Endothelial cell (in vitro differentiated cells): Measurements from ENCODE around the gene PAEP. TPM values are rescaled to one million over a fixed set of nuclear protein-coding genes. Genes with fewer than 3 reads are reported as not detected.

Experiments used
- DNase-seq: peaks from one replicate; pipeline ENCODE4 v3.0.0; 2021; ENCODE audit warnings: low spot score
- H3K27ac Mint-ChIP-seq: one replicate; pipeline ENCODE4 v1.8.0; 2021; ENCODE audit warnings: mixed read lengths, inconsistent platforms; ENCODE audit not compliant: unreplicated experiment
- H3K27me3 Mint-ChIP-seq: one replicate; pipeline ENCODE4 v1.8.0; 2021; ENCODE audit warnings: mild to moderate bottlenecking, moderate library complexity, mixed read lengths, inconsistent platforms; ENCODE audit not compliant: unreplicated experiment
- H3K36me3 Mint-ChIP-seq: one replicate; pipeline ENCODE4 v1.8.0; 2021; ENCODE audit warnings: mild to moderate bottlenecking, low read depth, mixed read lengths, inconsistent platforms; ENCODE audit not compliant: unreplicated experiment
- H3K4me1 Mint-ChIP-seq: one replicate; pipeline ENCODE4 v1.8.0; 2021; ENCODE audit warnings: mild to moderate bottlenecking, mixed read lengths, inconsistent platforms; ENCODE audit not compliant: unreplicated experiment
- H3K4me3 Mint-ChIP-seq: one replicate; pipeline ENCODE4 v1.8.0; 2021; ENCODE audit warnings: mild to moderate bottlenecking, mixed read lengths, inconsistent platforms; ENCODE audit not compliant: unreplicated experiment
- H3K9me3 Mint-ChIP-seq: one replicate; pipeline ENCODE4 v1.8.0; 2021; ENCODE audit warnings: mixed read lengths, inconsistent platforms; ENCODE audit not compliant: unreplicated experiment
- total RNA-seq: library from RNA; stranded (reverse); fragmentation: NEBNext Ultra II Directional; extraction: Animal tissue kit (Norgen Biotek cat#: 25700); gene quantifications from one replicate; pipeline ENCODE4 v1.2.1, GENCODE V29; 2021; ENCODE audit not compliant: unreplicated experiment
- TF ChIP-seq, protein P1 (sequence below): fragments of 200-600 bp; sonication (generic); IDR thresholded peaks from one replicate; pipeline ENCODE4 v1.5.0; 2021; ENCODE audit warnings: antibody characterized with exemption; ENCODE audit not compliant: unreplicated experiment

Gene PAEP
- total RNA-seq, 1 donor from 2014 or later, result not detected

DNA sequence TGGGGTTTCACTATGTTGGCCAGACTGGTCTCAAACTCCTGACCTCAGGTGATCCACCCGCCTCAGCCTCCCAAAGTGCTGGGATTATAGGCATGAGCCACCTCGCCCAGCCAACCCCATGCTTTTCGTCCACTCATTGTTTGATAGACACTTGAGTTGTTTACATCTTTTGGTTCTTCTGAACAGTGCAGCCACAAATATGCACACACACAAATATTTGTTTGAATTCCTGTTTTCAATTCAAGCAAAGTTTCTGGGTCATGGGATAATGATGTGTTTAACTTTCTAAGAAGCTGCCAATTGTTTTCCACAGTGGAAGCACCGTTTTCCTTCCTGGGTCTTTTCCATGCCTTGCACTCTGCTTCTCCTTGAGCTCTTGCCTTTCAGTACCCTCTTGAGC is 6.8 kb upstream of the PAEP start:
- H3K4me3 Mint-ChIP-seq, result no peak overlapping the region
- peaks cover 5% of the 10 kb centered on the region for H3K36me3 Mint-ChIP-seq
- no peak for DNase-seq
- TF ChIP-seq, protein P1, sequence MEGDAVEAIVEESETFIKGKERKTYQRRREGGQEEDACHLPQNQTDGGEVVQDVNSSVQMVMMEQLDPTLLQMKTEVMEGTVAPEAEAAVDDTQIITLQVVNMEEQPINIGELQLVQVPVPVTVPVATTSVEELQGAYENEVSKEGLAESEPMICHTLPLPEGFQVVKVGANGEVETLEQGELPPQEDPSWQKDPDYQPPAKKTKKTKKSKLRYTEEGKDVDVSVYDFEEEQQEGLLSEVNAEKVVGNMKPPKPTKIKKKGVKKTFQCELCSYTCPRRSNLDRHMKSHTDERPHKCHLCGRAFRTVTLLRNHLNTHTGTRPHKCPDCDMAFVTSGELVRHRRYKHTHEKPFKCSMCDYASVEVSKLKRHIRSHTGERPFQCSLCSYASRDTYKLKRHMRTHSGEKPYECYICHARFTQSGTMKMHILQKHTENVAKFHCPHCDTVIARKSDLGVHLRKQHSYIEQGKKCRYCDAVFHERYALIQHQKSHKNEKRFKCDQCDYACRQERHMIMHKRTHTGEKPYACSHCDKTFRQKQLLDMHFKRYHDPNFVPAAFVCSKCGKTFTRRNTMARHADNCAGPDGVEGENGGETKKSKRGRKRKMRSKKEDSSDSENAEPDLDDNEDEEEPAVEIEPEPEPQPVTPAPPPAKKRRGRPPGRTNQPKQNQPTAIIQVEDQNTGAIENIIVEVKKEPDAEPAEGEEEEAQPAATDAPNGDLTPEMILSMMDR, result no peak
- H3K27ac Mint-ChIP-seq, result no peak overlapping the region
- no peaks in the 10 kb centered on the region for H3K9me3 Mint-ChIP-seq
- peaks cover 3% of the 10 kb centered on the region for H3K27me3 Mint-ChIP-seq
- H3K4me1 Mint-ChIP-seq, result no peaks in the 10 kb centered on the region

DNA sequence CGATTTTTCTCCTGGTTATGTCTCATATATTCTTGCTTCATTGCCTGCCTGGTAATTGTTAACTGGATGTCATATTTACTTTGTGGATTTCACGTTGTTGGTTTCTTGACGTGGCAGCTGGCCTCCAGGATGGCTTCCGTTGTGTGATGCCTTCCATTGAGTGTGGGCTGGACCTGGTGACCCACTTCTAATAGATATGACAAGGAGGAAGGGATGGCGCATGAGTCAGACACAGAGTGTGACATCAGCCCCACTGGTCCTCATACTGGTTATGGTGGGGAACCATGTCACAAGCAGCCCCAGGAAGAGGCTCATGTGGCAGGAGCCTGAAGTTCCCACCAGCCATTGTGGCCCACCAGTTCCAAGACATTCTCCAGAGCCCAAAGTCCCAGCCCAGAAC is 6.4 kb upstream of the PAEP start:
- H3K36me3 Mint-ChIP-seq, result peaks cover 5% of the 10 kb centered on the region
- TF ChIP-seq, protein P1, result no peak
- no peak overlapping the region for H3K27ac Mint-ChIP-seq
- H3K4me3 Mint-ChIP-seq, result no peak overlapping the region
- no peaks in the 10 kb centered on the region for H3K4me1 Mint-ChIP-seq
- no peaks in the 10 kb centered on the region for H3K9me3 Mint-ChIP-seq
- no peak for DNase-seq
- peaks cover 3% of the 10 kb centered on the region for H3K27me3 Mint-ChIP-seq

DNA sequence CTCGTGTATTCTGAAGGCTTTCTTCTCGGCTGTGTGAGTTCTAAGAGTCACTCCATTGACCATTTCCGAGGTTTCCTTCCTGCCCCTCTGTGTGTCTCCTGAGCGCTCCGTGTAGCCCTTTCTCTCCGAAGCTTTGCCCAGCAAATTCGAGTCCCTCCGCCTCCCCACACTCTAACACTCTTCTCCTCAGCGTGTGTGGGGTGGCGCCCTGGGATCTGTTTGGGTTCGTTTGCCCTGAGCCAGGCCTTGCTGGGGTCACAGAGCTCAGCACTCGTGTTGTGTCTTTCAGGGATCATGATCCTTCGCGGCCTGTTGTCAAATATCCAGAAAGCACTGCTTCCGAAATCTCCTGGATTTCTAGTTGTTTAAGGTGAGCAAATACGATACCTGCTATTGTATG is 5.6 kb upstream of the PAEP start:
- Mint-ChIP-seq H3K4me3 (no peak overlapping the region), H3K36me3 (peaks cover 5% of the 10 kb centered on the region), H3K4me1 (no peaks in the 10 kb centered on the region), H3K27me3 (peaks cover 3% of the 10 kb centered on the region), H3K9me3 (no peaks in the 10 kb centered on the region), H3K27ac (no peak overlapping the region)
- DNase-seq, result no peak
- TF ChIP-seq, protein P1, result no peak

DNA sequence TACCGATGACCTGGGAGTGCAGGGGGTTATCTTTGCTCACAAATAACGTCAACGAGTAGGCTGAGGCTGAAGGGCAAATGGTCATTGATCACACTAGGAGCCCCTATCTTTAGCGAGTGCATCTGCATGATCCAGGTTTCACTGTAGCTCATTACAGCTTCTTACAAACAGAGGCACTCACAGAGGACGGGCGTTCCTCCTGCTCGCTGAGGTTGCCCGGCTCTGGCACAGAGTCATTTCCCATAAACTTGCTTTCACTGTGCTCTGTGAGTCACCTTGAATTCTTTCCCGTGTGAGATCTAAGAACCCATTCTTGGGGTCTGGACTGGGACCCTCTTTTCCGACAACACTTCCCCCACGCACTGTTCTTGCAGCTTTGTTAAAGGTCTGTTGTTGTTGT is 1.9 kb upstream of the PAEP start:
- H3K9me3 Mint-ChIP-seq, result no peaks in the 10 kb centered on the region
- no peaks in the 10 kb centered on the region for H3K36me3 Mint-ChIP-seq
- H3K4me1 Mint-ChIP-seq, result no peaks in the 10 kb centered on the region
- no peak overlapping the region for H3K27ac Mint-ChIP-seq
- H3K27me3 Mint-ChIP-seq, result peaks cover 3% of the 10 kb centered on the region
- DNase-seq, result no peak
- TF ChIP-seq, protein P1, result no peak
- H3K4me3 Mint-ChIP-seq, result no peak overlapping the region

DNA sequence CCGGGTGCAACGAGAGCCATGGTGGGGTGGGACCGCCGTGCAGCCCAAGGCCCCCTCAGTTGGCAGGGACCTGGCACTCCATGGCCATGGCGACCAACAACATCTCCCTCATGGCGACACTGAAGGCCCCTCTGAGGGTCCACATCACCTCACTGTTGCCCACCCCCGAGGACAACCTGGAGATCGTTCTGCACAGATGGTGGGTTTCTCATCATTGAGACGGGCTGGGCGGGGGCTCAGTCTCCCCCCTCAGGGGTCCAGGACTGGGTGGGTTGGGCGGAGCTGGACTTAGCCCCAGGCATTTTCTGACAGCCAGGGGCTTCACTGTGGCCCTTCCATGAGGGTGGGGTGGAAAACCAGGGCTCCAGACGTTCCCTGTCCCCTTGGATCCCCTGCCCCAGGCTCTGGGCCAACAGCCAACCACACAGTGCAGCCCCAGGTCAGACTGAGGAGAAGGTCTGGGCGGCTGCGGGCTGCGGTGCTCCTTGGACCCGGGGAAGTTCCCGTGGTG is 734 bp downstream of the PAEP start:
- H3K36me3 Mint-ChIP-seq, result no peaks in the 10 kb centered on the region
- H3K9me3 Mint-ChIP-seq, result no peaks in the 10 kb centered on the region
- H3K27me3 Mint-ChIP-seq, result no peaks in the 10 kb centered on the region
- H3K4me3 Mint-ChIP-seq, result no peak overlapping the region
- H3K27ac Mint-ChIP-seq, result no peak overlapping the region
- TF ChIP-seq, protein P1, result no peak
- H3K4me1 Mint-ChIP-seq, result no peaks in the 10 kb centered on the region
- DNase-seq, result no peak
